AG04450 (cell line): Measurements from ENCODE around the gene MOB2. TPM values are rescaled to one million over a fixed set of nuclear protein-coding genes. Genes with fewer than 3 reads are reported as not detected.

Source experiments
- CTCF ChIA-PET: fragments of 300-600, 350-600 bp; formaldehyde crosslinking; extraction: SDS; loops from one replicate; lab custom pipeline; 2022; ENCODE audit warnings: antibody characterized with exemption, inconsistent platforms; lab: Charles Lee
- POLR2A ChIA-PET: fragments of 350-600 bp; formaldehyde crosslinking; extraction: SDS; loops from one replicate; lab custom pipeline; 2021; ENCODE audit warnings: antibody characterized with exemption, inconsistent platforms; lab: Yijun Ruan, JAX
- DNase-seq: peaks from one replicate; pipeline ENCODE4 v3.0.0-alpha.2; 2011; ENCODE audit warnings: low read depth, low spot score
- H3K27ac ChIP-seq: one replicate; pipeline ENCODE4 v1.5.1; 2012; ENCODE audit warnings: low read depth, low read length, control low read depth
- H3K27me3 ChIP-seq: one replicate; pipeline ENCODE4 v1.6.0; 2012; ENCODE audit warnings: low read length; ENCODE audit not compliant: control insufficient read depth, insufficient read depth
- H3K4me3 ChIP-seq: 2 replicates; pipeline ENCODE4 v1.5.1; 2011; ENCODE audit warnings: mild to moderate bottlenecking, low read depth, low read length, control low read depth
- H3K9me3 ChIP-seq: 2 replicates; pipeline ENCODE4 v1.5.1; 2012; ENCODE audit warnings: low read length; ENCODE audit not compliant: control insufficient read depth, insufficient read depth
- CTCF ChIP-seq: IDR thresholded peaks from 2 replicates; pipeline ENCODE4 v1.5.1; 2011; ENCODE audit warnings: low read depth, low read length, control low read depth, inconsistent platforms
- polyA plus RNA-seq: library from polyadenylated mRNA; depleted of rRNA; stranded (reverse); fragments of >200 nt; gene quantifications from 2 replicates; pipeline ENCODE4 v1.2.3, GENCODE V29; 2011

The MOB2 gene
- polyA plus RNA-seq, 1 experiment, result 19.9 TPM

- ChIA-PET POLR2A (no interaction called here), CTCF (no interaction called here)
- no peak for DNase-seq
- no peak for TF ChIP-seq CTCF
- Histone ChIP-seq H3K9me3 (no peaks in the 10 kb centered on the region; the same call in 1 of the 2 replicates), H3K27ac (no peak overlapping the region), H3K4me3 (no peak overlapping the region), H3K27me3 (no peaks in the 10 kb centered on the region)
Observed at GRCh38 chr11:1484695-1485503, 1.7 kb downstream of the MOB2 start.

- no peak for DNase-seq
- CTCF ChIA-PET, result no interaction called here
- no peak for TF ChIP-seq CTCF
- Histone ChIP-seq H3K27ac (no peak overlapping the region), H3K9me3 (no peaks in the 10 kb centered on the region; the same call in 1 of the 2 replicates), H3K27me3 (no peaks in the 10 kb centered on the region), H3K4me3 (no peak overlapping the region)
- POLR2A ChIA-PET, result no interaction called here
Observed at GRCh38 chr11:1484061-1484671, 2.4 kb downstream of the MOB2 start.

- Histone ChIP-seq H3K4me3 (no peak overlapping the region), H3K27ac (no peak overlapping the region), H3K9me3 (no peaks in the 10 kb centered on the region; the same call in 1 of the 2 replicates), H3K27me3 (no peaks in the 10 kb centered on the region)
- no peak for TF ChIP-seq CTCF
- DNase-seq, result no peak
- CTCF ChIA-PET, result no interaction called here
- POLR2A ChIA-PET, result no interaction called here
Observed at GRCh38 chr11:1483445-1483961, 3.1 kb downstream of the MOB2 start.

- no peak overlapping the region for H3K27ac ChIP-seq
- DNase-seq, result no peak
- CTCF ChIA-PET, result no interaction called here
- no peak overlapping the region for H3K4me3 ChIP-seq
- no peaks in the 10 kb centered on the region for H3K27me3 ChIP-seq
- TF ChIP-seq CTCF, result no peak
- no peaks in the 10 kb centered on the region; the same call in 1 of the 2 replicates for H3K9me3 ChIP-seq
- POLR2A ChIA-PET, result no interaction called here
Observed at GRCh38 chr11:1482581-1483444, 3.8 kb downstream of the MOB2 start.
